GM23248 (cell line): ENCODE data around the gene HOXD9.

Source experiments
- EZH2 ChIP-seq: fragments of 200-600 bp; sonication (generic); IDR thresholded peaks from 2 replicates; pipeline ENCODE4 v1.6.1; 2018; ENCODE audit warnings: antibody characterized with exemption, mild to moderate bottlenecking; ENCODE audit not compliant: insufficient read depth, poor library complexity, severe bottlenecking
- EZH2phosphoT487 ChIP-seq: fragments of 200-600 bp; sonication (generic); IDR thresholded peaks from 2 replicates; pipeline ENCODE4 v1.6.1; 2018; ENCODE audit warnings: antibody characterized with exemption, moderate library complexity, mild to moderate bottlenecking, low read depth; ENCODE audit not compliant: insufficient read depth

DNA sequence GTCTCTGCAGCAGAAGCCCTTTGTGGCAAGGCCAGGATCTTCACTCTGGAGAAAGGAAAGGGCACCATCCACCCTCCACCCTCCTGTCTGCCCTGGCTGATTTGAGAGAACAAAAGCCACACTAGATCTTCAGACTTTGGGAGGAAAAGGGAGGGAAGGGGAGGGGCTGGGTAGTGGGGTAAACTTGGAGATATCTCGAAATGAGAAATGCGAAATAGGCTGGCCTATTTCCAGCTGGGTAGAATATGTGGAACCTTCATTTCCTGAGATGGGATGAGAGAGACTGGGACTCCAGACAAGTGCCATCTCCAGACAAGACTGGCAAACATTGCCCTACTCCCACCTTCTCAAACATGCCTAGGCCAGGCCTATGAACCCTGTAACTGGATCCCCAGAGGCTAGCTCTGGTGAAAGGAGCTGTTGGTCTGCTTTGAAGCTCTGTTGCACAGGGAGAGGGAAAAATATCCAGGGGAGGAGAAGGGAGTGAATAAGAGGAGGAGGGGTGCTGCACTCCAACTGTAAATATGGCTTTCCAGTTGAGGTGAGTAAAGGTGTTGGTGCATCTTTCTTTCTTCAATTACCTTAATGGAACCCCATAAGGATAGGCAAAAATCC lies 21.2 kb upstream of the HOXD9 start:
- TF ChIP-seq EZH2 = no peak
- TF ChIP-seq EZH2phosphoT487 = no peak
